Measurements from ENCODE around the gene PYROXD2. TPM values are rescaled to one million over a fixed set of nuclear protein-coding genes. Genes with fewer than 3 reads are reported as not detected.

PYROXD2 gene
- polyA plus RNA-seq, 1 donor: 27.4 TPM

- DNase-seq: no peak
These were observed 19.1 kb upstream of the PYROXD2 start for GRCh38 chr10:98433881-98434732.

- DNase-seq: no peak
These were observed 18.4 kb upstream of the PYROXD2 start for GRCh38 chr10:98433371-98433770.

GRCh38 chr10:98432330-98432729, 17.3 kb upstream of the PYROXD2 start:
- DNase-seq: no peak

GRCh38 chr10:98431016-98431415, 16.0 kb upstream of the PYROXD2 start:
- DNase-seq: no peak

- DNase-seq: no peak
These were observed 15.4 kb upstream of the PYROXD2 start for GRCh38 chr10:98430427-98430826.

- DNase-seq: no peak
These were observed 14.5 kb upstream of the PYROXD2 start for GRCh38 chr10:98429320-98430072.

GRCh38 chr10:98427011-98427515, 12.1 kb upstream of the PYROXD2 start:
- no peak for DNase-seq

- DNase-seq: no peak
These were observed 10.8 kb upstream of the PYROXD2 start for GRCh38 chr10:98425511-98426352.

- DNase-seq: no peak
These were observed 9.6 kb upstream of the PYROXD2 start for GRCh38 chr10:98424295-98425254.

- DNase-seq: no peak
These were observed 8.7 kb upstream of the PYROXD2 start for GRCh38 chr10:98423691-98424120.

GRCh38 chr10:98422182-98422581, 7.2 kb upstream of the PYROXD2 start:
- DNase-seq: no peak

- DNase-seq: no peak
These were observed 5.8 kb upstream of the PYROXD2 start for GRCh38 chr10:98420786-98421185.

GRCh38 chr10:98419469-98420261, 4.7 kb upstream of the PYROXD2 start:
- no peak for DNase-seq

- DNase-seq: no peak
These were observed 3.9 kb upstream of the PYROXD2 start for GRCh38 chr10:98418665-98419468.

- DNase-seq: no peak
These were observed 3.1 kb upstream of the PYROXD2 start for GRCh38 chr10:98417973-98418664.

GRCh38 chr10:98417481-98417959, 2.5 kb upstream of the PYROXD2 start:
- DNase-seq: no peak

GRCh38 chr10:98416606-98417388, 1.8 kb upstream of the PYROXD2 start:
- DNase-seq: no peak

- no peak for DNase-seq
These were observed 743 bp upstream of the PYROXD2 start for GRCh38 chr10:98415731-98416119.
